HG03457 (cell line): ENCODE results near the gene RAB5B.
"Not testable (repeated sequence)": the region's sequence is repeated elsewhere in the genome, so short reads cannot be mapped to it uniquely, and the experiment has no call there.

ENCODE experiments used
- ATAC-seq: cut with Tn5 transposase; IDR thresholded peaks from one replicate; pipeline ENCODE4 v1.9.1; 2021; ENCODE audit warnings: moderate number of reproducible peaks; ENCODE audit not compliant: unreplicated experiment

The RAB5B gene

DNA sequence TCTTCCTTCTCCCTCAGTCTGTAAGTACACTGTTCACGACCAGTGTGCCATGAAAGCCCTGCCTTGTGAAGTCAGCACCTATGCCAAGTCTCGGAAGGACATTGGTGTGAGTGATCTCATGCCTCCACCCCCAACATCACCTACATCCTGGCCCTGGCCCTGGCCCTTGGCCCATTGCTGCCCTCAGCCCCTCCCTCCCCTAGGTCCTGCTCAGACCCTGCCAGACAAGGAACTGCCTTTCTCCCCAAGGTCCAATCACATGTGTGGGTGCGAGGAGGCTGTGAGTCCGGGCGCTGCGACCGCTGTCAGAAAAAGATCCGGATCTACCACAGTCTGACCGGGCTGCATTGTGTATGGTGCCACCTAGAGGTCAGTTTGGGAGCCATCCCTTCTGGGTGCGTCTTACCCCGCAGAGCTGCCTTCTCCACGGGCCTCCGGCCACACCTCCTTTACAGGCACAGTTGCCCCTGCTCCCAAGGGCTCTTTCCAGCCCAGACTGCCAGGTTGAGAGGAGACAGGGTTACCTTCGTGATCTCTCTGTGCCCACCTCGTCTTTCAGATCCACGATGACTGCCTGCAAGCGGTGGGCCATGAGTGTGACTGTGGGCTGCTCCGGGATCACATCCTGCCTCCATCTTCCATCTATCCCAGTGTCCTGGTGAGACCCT, 33.7 kb upstream of the RAB5B start:
- peak; percentile 86 for ATAC-seq

DNA sequence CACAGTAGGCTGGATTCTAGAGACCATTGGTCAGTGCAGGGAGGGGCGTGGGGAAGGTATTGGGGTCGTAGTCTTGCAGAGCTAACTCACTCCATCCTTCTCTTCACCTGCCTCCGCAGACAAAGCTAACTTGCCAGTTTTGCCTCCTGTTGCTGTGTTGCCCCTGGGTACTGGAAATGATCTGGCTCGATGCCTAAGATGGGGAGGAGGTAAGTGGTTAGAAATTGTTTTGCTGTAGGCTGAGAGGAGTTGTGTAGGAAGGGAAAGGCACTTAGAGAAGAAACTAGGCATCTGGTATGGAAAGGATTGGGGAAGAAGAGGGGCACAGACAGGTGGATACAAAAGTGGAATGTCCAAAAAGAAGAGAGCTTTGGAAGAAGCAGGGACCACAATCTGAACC, 31.8 kb upstream of the RAB5B start:
- ATAC-seq = no peak

DNA sequence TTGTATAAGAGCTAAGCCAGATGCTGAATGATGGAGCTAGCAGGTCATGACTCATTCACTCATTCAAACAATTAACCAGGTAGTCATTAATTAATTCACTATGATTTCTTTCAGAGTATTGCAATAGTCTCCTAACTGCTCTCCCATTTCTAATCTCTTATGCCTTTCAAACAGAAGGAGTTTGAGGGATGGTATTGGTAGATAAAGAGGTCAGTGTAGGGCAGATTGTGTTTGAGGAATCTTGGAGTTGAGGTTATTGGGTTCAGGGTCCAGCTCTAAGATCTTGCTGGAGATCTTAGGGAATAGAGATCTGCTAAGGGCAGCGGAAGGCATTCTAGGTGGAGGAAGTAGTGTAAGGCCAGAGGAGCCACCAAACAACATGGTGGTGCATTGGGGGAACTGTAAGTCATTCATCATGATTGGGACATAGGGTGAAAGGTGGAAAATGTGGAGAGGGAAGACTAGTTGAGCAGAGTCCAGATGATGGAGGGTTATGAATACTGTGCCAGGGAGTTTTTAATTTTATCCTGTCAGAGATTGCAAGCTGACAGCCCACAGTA, 31.2 kb upstream of the RAB5B start:
- ATAC-seq = no peak

DNA sequence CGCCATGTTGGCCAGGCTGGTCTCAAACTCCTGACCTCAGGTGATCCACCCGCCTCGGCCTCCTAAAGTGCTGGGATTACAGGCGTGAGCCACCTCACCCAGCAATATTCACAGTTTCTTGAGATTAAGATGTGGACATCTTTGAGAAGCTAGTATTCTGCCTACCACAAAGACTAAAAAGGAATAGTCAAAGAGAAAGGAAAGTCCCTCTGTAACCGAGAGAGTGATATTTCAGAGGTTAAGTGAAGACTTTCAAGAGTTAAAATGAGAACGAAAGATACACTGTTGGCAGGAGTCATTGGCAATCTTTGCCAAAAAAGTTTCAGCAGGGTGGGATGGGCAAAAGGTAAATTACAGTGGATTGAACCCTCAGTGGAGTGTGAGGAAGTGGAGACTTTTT, 27.3 kb upstream of the RAB5B start:
- ATAC-seq = no peak

DNA sequence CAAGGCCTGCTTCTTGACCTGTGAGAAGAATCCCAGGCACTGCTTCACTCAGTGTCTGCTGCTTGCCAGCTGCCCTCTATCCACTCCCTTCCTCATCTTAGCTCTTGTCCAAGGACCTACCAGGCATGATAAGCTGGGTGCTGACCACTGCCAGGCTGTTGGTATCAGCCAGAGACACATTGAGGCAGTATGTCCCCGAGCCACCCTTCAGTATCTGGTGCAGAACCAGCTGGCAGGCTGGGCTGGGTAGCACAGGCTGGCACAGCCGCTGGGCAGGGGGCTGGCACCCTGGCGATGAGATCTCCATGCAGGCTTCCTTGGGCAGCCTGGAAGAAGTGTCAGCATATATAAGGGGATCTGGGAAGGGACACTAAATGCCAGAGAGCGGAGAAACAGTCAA, 18.5 kb upstream of the RAB5B start:
- ATAC-seq = no peak

DNA sequence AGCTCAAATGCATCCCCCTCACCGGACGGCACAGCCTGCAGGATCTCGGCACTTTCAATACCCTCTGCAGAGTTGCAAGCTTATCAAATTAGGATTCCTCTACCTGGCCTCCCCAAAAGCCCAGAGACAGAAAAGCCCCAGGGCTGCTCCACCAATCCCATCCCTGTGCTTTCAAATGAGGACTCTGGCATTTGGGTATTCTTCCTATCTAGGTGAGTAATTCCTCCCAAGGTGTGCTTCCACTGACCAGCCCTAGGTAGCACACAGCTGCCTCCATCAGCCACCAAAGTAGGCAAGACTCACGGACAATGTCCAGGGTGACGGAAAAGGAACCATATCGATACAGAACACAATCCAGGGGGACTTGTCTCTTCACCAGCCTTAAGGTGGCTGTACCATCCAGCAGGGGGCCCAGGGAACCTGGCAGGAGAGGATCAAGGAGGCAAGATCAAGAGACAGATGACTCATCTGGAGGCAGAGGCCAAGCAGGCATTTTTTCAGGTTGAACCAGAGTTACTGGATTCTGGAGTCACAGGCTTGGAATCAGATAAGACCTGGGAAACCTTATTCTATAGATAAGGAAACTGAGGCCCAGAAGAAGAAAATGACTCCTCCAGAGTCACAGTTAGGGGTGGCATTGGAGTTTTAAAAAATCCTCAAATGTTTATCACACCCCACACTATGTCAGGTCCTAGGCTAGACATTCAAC, 17.9 kb upstream of the RAB5B start:
- ATAC-seq = no peak

DNA sequence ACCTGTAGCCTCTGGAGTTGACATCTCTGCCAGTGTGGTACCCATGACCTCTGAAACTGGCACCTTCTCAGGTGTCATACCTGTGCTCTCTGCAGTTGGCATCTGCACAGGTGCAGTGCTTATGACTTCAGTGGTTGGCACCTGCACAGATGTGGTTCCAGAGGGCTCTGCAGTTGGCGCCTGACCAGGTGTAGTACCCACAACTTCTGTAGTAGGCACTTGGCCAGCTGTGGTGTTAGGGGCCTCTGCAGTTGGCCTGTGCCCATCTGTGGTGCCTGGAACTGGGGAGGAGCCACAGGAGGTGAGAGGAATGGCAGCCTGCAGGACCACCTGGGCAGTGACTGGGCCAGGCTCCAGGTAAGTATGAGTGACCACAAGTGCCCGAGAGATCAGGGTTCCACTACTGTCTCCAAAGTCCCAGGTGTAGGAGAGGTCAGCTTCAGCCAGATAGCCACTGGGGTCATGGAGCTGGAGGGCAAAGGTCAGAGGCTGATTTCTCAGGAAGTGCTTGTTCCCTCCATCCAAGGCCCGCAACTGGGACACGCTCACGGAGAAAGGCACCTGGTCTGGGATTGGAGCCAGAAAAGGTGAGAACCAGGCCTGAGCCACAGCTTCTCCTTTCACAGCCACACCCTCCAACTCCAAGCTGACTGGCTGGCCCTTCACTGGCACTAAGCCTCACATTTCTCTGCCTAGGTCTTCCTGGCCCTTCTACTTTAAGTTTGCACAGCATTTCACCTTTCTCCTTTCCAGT, 16.6 kb upstream of the RAB5B start:
- no peak for ATAC-seq

DNA sequence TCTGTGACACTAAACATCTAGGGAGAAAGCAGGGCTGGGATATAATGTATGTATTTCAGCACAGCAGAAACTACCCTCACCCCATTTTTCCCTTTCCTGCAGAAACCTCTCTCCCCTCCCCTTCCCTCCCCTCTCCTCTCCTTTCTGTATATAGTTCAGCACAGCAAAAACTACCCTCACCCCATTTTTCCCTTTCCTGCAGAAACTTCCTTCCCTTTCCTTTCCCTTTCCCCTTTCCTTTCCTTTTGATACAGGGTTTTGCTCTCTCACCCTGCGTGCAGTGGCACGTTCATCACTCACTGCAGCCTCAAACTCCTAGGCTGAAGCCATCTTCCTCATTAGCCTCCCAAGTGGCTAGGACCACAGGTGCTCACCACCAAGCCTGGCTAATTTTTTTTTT, 10.1 kb upstream of the RAB5B start:
- no peak for ATAC-seq

DNA sequence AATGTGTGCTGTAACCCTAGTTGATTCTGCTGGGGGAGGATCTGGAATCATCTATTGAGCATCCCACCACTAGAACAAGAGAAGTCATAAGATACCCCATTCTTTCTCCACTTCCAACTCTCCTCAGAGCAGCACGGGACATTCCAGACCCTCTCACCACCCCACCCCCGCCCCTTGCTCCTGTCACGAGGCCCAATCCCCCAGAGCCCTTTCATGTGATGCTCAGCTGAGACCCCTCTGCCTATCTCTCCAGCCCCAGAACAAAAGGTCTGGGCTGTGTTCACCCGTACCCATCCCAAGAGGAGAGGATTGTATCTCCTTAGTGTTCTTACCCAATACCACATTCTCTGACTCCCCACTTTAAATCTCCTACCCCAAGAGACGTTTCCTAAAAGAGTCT, 8.6 kb upstream of the RAB5B start:
- no peak for ATAC-seq

DNA sequence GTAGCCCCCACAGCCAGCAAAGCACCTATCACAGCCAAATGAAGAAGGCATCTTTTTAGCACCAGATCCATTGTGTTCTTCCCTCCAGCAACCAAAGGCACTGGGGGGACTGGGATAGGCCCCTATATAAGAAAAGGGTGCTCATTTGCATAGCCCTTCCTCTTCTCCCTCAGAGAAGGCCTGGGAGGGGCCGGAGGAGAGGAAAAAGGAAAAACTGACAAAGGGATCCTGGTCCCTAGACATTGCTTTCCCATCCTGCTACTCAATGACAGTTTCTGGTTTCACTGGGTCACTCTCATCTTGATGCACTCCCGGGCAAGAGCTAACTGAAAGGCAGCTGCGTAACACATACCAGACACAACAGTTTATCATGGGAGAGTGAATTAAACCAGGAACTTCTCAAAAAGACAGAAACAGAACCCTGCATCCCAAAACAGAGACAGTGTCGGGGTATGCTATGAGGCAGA, 7.9 kb upstream of the RAB5B start, which contains the start of gene PMEL:
Gene PMEL (minus strand): TSS at position 102 of the 467 bp plus-strand sequence. CDS start 31 bp downstream, at position 71.
- ATAC-seq = no peak

DNA sequence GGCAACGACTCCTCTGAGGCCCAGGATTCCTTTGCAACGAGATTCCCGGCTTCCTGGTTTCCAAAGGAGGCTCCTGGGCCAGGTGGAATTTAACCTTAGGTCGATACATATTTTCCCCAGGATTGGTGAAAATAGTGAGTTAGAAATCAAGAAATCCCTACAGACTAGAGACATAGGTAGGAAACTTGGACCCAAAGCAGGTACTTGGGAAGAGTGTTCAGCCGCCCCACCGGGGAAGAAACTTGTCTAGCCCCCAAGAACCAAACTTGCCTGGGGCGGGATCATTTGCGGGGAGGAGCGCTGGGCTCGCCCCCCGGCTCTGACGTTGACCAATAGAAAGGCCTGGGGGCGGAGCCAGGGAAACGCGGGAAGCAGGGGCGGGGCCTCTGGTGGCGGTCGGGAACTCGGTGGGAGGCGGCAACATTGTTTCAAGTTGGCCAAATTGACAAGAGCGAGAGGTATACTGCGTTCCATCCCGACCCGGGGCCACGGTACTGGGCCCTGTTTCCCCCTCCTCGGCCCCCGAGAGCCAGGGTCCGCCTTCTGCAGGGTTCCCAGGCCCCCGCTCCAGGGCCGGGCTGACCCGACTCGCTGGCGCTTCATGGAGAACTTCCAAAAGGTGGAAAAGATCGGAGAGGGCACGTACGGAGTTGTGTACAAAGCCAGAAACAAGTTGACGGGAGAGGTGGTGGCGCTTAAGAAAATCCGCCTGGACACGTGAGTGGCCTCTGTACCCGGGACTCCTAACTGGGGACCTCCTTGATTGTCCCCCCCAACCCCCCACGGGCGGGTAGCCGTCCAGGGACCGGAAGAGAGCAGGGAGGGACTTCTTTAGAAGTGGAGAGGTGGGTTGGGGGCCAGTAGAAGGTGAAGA, 7.2 kb upstream of the RAB5B start, which contains the start of gene CDK2:
Gene CDK2 (plus strand): TSS at position 423 of the 874 bp plus-strand sequence. CDS start 179 bp downstream, at position 602.
- ATAC-seq = peak; percentile 78

DNA sequence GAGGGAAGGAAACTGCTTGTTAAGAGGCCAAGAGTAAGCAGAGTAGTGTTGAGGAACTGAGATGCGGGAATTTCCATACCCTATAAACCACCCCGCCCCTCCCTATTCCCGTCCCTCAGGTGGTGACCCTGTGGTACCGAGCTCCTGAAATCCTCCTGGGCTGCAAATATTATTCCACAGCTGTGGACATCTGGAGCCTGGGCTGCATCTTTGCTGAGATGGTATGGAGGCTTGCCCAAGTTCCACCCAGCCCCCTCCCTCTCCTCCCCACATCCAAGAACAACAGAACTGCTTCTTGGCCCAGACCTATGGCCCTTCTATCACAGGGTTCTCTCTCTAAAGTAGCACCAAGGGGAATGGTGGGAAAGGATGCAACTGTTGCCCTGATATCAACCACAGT, 4.5 kb upstream of the RAB5B start:
- no peak for ATAC-seq

DNA sequence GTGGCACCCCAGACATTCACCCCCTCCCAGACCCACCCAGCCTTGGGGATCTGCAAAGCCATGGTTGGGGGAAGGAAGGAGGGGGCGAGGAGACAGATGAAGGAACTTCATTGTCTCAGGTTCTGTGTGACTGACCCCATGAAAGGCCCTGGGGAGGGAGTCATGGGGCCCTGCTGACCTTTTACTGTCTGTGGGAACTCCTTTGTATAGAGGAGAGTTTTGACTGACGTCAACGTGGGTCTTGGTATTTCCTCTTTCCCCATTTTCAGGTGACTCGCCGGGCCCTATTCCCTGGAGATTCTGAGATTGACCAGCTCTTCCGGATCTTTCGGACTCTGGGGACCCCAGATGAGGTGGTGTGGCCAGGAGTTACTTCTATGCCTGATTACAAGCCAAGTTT, 3.1 kb upstream of the RAB5B start:
- ATAC-seq = no peak

DNA sequence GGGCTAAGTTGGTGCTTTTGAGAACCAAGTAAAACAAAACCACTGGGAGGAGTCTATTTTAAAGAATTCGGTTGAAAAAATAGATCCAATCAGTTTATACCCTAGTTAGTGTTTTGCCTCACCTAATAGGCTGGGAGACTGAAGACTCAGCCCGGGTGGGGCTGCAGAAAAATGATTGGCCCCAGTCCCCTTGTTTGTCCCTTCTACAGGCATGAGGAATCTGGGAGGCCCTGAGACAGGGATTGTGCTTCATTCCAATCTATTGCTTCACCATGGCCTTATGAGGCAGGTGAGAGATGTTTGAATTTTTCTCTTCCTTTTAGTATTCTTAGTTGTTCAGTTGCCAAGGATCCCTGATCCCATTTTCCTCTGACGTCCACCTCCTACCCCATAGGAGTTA, 1.8 kb upstream of the RAB5B start:
- no peak for ATAC-seq

DNA sequence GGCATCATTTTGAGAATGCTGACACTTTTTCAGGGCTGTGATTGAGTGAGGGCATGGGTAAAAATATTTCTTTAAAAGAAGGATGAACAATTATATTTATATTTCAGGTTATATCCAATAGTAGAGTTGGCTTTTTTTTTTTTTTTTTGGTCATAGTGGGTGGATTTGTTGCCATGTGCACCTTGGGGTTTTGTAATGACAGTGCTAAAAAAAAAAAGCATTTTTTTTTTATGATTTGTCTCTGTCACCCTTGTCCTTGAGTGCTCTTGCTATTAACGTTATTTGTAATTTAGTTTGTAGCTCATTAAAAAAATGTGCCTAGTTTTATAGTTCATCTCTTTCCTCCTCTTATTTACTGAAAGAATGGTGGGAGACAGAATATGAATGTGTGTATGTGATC, 1.4 kb upstream of the RAB5B start:
- no peak for ATAC-seq

DNA sequence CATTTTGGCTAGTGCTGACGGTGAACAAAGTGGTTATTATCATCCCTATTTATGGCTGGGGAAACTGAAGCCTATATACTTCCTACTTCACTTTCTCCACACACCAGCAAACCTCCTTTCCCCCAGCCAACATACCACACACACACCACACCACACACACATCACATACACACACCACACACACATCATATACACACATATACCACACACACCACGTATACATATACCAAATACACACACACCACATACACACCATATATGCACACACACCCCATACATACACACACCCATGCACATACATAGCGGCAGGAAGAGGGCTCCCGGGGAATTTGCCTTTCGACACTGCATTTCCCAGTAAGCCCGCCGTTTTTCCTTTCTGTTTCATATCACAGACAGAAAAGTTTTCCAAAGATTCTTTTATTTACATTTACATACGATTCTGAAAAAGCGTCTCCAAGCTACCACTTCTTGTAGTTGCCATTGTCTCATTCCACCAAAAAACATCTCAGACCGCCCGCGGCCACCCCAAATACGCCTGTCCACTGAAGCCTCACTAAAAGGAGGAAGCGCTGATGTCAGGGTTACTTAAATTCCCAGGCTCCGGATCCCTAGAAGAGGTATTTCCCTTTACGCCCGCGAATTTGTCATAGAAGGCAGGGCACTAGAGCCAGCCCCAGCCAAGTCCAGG, 823 bp upstream of the RAB5B start:
- no peak for ATAC-seq

DNA sequence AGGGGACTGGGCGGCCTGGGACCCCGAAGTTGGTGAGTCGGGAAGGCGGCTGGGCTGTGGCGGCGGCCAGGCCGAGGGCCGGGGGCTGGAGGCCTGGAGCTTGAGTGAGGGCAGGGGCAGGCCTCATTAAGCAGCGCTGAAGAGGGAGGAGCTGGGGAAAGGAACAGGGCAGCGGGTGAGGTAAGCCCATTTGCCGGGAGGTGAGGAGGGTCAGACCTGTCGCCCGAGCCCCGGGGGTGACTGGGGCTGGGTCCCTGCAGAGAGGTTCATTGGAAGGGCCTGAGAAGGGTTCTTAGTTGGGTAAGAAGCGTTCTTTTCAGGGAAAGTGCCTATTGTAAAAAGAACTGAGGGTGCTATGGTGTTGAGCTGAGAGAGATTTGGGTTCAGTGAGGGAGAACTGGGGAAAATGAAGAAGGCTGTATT, 441 bp downstream of the RAB5B start:
- ATAC-seq = peak; percentile 3

DNA sequence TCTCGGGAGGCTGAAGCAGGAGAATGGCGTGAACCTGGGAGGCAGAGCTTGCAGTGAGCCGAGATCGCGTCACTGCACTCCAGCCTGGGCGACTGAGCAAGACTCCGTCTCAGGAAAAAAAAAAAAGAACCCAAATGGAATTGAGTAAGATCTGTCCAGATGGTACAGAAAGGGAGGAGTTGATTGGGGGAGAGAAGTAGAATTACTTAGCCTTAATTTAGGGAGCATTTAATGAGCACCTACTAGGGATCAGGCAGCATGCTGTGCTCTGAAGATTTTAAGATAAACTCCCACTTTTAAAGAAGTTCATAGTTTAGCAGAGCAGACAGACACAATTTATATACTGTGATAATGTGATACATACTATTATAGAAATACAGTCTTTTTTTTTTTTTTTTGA, 4.5 kb downstream of the RAB5B start:
- no peak for ATAC-seq

DNA sequence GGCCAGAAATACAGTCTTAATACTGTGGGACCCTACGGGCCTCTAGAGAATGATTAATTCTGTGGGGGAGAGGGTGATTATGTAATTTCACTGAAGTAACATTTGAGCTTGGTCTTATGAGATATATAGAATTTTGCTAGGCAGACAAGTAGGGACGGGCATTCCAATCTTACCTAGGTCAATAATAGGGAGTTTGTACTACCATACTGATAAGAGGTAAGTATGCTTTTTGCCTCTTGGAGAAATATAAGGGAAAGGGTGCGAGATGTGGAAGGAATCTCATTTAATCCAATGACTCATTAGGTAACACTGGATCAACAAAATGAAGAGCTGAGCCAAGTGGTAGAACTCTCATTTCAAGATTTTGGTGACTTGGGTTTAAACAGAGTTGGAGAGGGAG, 5.2 kb downstream of the RAB5B start:
- ATAC-seq = no peak

DNA sequence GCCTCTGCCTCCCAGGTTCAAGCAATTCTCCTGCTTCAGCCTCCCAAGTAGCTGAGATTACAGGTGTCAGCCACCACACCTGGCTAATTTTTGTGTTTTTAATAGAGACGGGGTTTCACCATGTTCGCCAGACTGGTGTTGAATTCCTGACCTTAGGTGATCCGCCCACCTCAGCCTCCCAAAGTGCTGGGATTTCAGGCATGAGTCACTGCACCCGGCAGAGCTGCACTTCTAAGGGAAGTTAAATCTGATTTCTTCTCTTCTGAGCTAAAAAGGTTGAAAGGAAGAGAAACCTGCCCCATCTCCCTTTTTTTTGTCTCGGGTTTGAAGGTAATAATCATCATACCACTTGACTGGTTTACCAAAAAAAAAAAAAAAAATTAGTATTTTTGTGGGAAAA, 8.0 kb downstream of the RAB5B start:
- ATAC-seq = not testable (repeated sequence)
